Heart left ventricle (tissue), 16 donors: ENCODE data around the gene ILDR1. TPM values are rescaled to one million over a fixed set of nuclear protein-coding genes. Genes with fewer than 3 reads are reported as not detected.

Source experiments
- ATAC-seq, 4 donors: fragments of 200-7000 bp; cut with Tn5 transposase; one replicate each; pipeline ENCODE4 v1.9.1; 2020 to 2022; ENCODE audit warnings: moderate library complexity in 4 of 4, mild to moderate bottlenecking in 3 of 4, moderate number of reproducible peaks in 1 of 4
- DNase-seq, 5 donors: peaks; one replicate each; pipeline ENCODE4 v3.0.0-alpha.2; 2020
- H3K27ac ChIP-seq, 12 donors: fragments of 200-600 bp; sonication (generic) in 4 of 12; one replicate each; pipeline versions ENCODE4 v1.5.0 to v1.8.0; 2016 to 2022; ENCODE audit warnings: mild to moderate bottlenecking in 2 of 12
- H3K27me3 ChIP-seq, 9 donors: fragments of 200-600 bp; sonication (generic) in 2 of 9; one replicate each; pipeline versions ENCODE4 v1.5.1 to v1.8.0; 2016 to 2022; ENCODE audit warnings: mild to moderate bottlenecking in 3 of 9
- H3K36me3 ChIP-seq, 9 donors: fragments of 200-600 bp; sonication (generic) in 2 of 9; one replicate each; pipeline versions ENCODE4 v1.5.0 to v1.8.0; 2018 to 2022; ENCODE audit warnings: mild to moderate bottlenecking in 2 of 9
- H3K4me1 ChIP-seq, 12 donors: fragments of 200-600 bp; sonication (generic) in 4 of 12; one replicate each; pipeline versions ENCODE4 v1.5.0 to v1.8.0; 2016 to 2022; ENCODE audit warnings: mild to moderate bottlenecking in 3 of 12
- H3K4me3 ChIP-seq, 12 donors: fragments of 200-600 bp; sonication (generic) in 4 of 12; one replicate each; pipeline versions ENCODE4 v1.5.0 to v1.8.0; 2017 to 2022; ENCODE audit warnings: mild to moderate bottlenecking in 9 of 12, moderate library complexity in 4 of 12
- H3K9me3 ChIP-seq, 12 donors: fragments of 200-600 bp; sonication (generic) in 4 of 12; one replicate each; pipeline versions ENCODE4 v1.5.0 to v1.8.0; 2016 to 2022; ENCODE audit warnings: mild to moderate bottlenecking in 1 of 12
- CTCF ChIP-seq, 12 donors: fragments of 200-600 bp; sonication (generic) in 4 of 12; IDR thresholded peaks; one replicate each; pipeline versions ENCODE4 v1.5.0 to v1.8.0; 2018 to 2022; ENCODE audit warnings: antibody characterized with exemption in 12 of 12, mild to moderate bottlenecking in 5 of 12
- POLR2A ChIP-seq, 2 donors: fragments of 450-650 bp; IDR thresholded peaks; one replicate each; pipeline ENCODE4 v1.6.1; 2017; ENCODE audit warnings: antibody characterized with exemption in 2 of 2, mild to moderate bottlenecking in 2 of 2, moderate library complexity in 2 of 2
- WGBS, 4 donors: extraction: QIAGEN DNeasy Blood & Tissue Kit in 2 of 4; methylation state at CpG; one replicate each; pipeline versions ENCODE4 v1.1.5 to v1.1.7; 2013 to 2018; 5-methylcytosine and 5-hydroxymethylcytosine counted together
- intact Hi-C, 10 donors: fragments of 100-400 bp; cut with DNase I; formaldehyde crosslinking; loops; one replicate each; pipeline versions ENCODE4 v1.11.1 to v1.14.2; 2022
- long read RNA-seq, 3 donors: library from polyadenylated mRNA; unstranded; transcript quantifications; one replicate each; pipeline ENCODE4 v2.0.0, GENCODE V29; 2020 to 2021
- polyA plus RNA-seq, 2 donors: library from polyadenylated mRNA; stranded (reverse); fragments of 200-250 nt; gene quantifications; one replicate each; pipeline ENCODE4 v1.2.3, GENCODE V29; 2013
- total RNA-seq, 9 donors: library from RNA; depleted of rRNA in 2 of 9; stranded (reverse); fragments of >200 nt in 2 of 9; fragmentation: NEBNext Ultra II Directional in 3 of 9; extraction: Animal tissue kit (Norgen Biotek cat#: 25700) in 3 of 9; gene quantifications; one replicate each; pipeline versions ENCODE4 v1.1.0 to v1.2.4, GENCODE V29; 2016 to 2023
- donor health status: ischemic (EF 13 %, LVEDD 7.1; RV severe dilation, severe dysfunction).
- donor health status: healthy with polysubstance abuse.
- donor health status: DM: no; HTN: yes; CAD: no.
- donor health status: DM: no; HTN: no; CAD: no.
- donor health status: ischemic (EF 25% LVEDD 6.9; RV normal size, moderate dysfunction).
- donor health status: ischemic (EF 25% LVEDD 5.7; RV mildly dilated, moderate dysfunction).
- donor health status: healthy.
- donor health status: DM: yes; HTN: yes; CAD: no.
- donor health status: ischemic (EF 35%, LVEDD 5.7; RV mildly dilated, moderate dysfunction).
- donor health status: nonischemic (EF 11% LVEDD 7.7; RV severe dilation, severe dysfunction).
- donor health status: DM: yes; HTN: yes; CAD: no.
- donor health status: PGD.
- donor health status: ischemic (EF 29% LVEDD 5.4; RV normal size, mild dysfunction).
- donor health status: nonischemic (EF 23%, LVEDD 6.1; RV moderate dilation, normal function).

ILDR1 gene
- total RNA-seq (under 1 TPM in 3 of 9 donors, not detected in 6; 0.18 to 0.24 (median 0.20) TPM), polyA plus RNA-seq (not detected)
- long read RNA-seq, donor 1, partial matches to known transcripts, result 0 of 1 reads
- long read RNA-seq, donor 1, other reads (novel, unspliced or antisense), result 0 of 1 reads
- long read RNA-seq, donor 2, partial matches to known transcripts, result 1 of 1 reads
- long read RNA-seq, donor 2, other reads (novel, unspliced or antisense), result 0 of 1 reads
- long read RNA-seq, donor 3, result 0 reads

- TF ChIP-seq POLR2A (IDR thresholded peaks at IDR 0.05), result no peak
- no peak for TF ChIP-seq CTCF (IDR thresholded peaks at IDR 0.05)
- no peak within 1 kb of the TSS for H3K27ac ChIP-seq
- H3K36me3 ChIP-seq, result no peaks in the 10 kb centered on the region
- peak within 1 kb of the TSS in 10 of 12 donors; percentile 14 to 45 (median 30) for H3K4me3 ChIP-seq
- intact Hi-C loops, result no loop called here
- DNase-seq (no peak), ATAC-seq (no peak)
- H3K4me1 ChIP-seq, result peaks cover 0 to 11% (median 0%) of the 10 kb centered on the region in 12 donors
- H3K27me3 ChIP-seq, result peaks cover 0 to 25% (median 14%) of the 10 kb centered on the region in 9 donors
- H3K9me3 ChIP-seq, result no peaks in the 10 kb centered on the region
- WGBS, 4 donors, result 8 to 18% (median 17%) methylated on average over 32 to 43 of the region's 43 CpGs
Observed at GRCh38 chr3:122021811-122022401, at the start of gene ILDR1. ILDR1 (minus strand) TSS chr3:122022247; CDS start chr3:122022077, 170 bp downstream.

GRCh38 chr3:122067588-122068240 is 45.7 kb upstream of the ILDR1 start:
- no peak for TF ChIP-seq CTCF (IDR thresholded peaks at IDR 0.05)
- TF ChIP-seq POLR2A (IDR thresholded peaks at IDR 0.05), result no peak
- peak overlapping the region in 1 of 12 donors; percentile 16 for H3K4me3 ChIP-seq
- no peak for DNase-seq
- 62 to 76% (median 72%) methylated on average over 2 of the region's 2 CpGs for whole genome bisulfite sequencing, 4 donors
- no peaks in the 10 kb centered on the region for H3K27me3 ChIP-seq
- H3K9me3 ChIP-seq, result no peaks in the 10 kb centered on the region
- H3K4me1 ChIP-seq, result peaks cover 0 to 40% (median 0%) of the 10 kb centered on the region in 12 donors
- intact Hi-C loops, result no loop called here
- no peaks in the 10 kb centered on the region for H3K36me3 ChIP-seq
- H3K27ac ChIP-seq, result peak overlapping the region in 1 of 12 donors; percentile 83
- no peak for ATAC-seq

- Histone ChIP-seq H3K27me3 (no peaks in the 10 kb centered on the region), H3K9me3 (no peaks in the 10 kb centered on the region), H3K4me1 (peaks cover 0 to 40% (median 0%) of the 10 kb centered on the region in 12 donors), H3K4me3 (peak overlapping the region in 1 of 12 donors; percentile 16), H3K27ac (peak overlapping the region in 1 of 12 donors; percentile 83), H3K36me3 (no peaks in the 10 kb centered on the region)
- intact Hi-C loops, result no loop called here
- WGBS, 4 donors, result 48 to 63% (median 56%) methylated on average over 5 of the region's 5 CpGs
- ATAC-seq (no peak), DNase-seq (no peak)
- TF ChIP-seq CTCF (IDR thresholded peaks at IDR 0.05) (no peak), POLR2A (IDR thresholded peaks at IDR 0.05) (no peak)
Observed at GRCh38 chr3:122067214-122067550, 45.1 kb upstream of the ILDR1 start.
